NOMO-1 (cell line): Measurements from ENCODE around the gene TRPM2.

Source experiments
- DNase-seq, 2 experiments: peaks; one replicate each; lab custom pipeline; 2025; ENCODE audit not compliant: unreplicated experiment in 2 of 2; lab: John Stamatoyannopoulos, UW

The TRPM2 gene

DNA sequence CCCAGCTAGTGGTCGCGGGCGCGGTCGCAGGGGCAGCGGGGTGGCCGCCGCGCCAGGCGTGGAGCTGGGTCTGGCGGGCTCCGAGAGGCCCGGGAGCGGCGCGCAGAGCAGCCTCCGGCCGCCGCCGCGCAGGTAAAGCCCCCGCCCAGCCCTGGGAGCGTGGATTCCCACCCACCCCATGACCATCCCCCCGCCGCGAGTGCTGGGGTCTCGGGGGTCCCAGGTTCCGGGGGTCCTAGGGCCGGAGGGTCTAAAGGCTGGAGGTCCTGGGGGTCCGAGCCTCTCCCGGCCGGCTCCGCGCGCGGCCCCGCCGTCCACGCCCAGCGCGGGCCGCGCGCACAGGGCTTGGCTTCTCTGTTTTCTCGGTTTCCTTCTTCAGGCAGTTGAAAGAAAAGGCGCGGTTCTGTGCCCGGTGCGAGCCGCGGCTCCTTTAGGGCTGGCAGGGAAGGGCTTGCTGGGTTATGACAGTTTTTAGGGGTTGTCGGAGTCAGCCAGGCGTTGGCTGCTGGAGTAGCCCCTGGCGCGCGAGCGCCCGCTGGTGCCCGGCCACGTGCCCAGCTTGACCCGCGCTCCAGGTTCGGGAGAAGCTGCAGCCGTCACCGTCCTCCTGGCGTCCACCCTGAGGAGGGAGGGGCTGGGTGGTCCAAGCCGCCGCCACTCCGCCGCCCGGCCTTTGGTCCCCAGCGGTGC is 102.2 kb downstream of the TRPM2 start:
- DNase-seq: peak; percentile 61 to 62

DNA sequence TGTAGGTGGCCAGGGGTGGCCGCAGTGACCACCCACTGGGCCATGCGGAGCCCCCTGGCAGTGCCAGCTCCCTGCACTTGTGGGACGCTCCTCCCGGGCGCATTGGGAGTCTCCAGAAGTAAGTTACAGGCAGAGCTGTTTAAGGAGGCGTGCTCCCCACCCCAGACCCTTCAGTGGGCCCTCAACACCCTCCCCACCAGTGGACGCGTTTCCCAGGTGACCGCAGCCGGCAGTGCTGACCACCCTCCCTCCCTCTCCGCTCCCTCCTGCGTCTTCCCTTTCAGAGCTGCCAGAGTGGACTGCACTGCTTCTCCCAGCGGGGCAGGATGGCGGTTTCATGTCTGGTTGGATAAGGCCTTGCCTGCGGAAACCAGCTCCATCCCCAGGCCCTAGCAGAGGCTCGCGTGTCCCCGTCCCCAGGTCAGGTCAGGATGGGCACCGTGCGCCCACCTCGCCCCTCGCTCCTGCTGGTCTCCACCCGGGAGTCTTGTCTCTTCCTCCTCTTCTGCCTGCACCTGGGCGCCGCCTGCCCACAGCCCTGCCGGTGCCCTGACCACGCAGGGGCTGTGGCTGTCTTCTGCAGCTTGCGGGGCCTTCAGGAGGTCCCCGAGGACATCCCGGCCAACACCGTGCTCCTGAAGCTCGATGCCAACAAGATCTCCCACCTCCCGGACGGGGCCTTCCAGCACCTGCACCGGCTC is 102.9 kb downstream of the TRPM2 start:
- no peak for DNase-seq

DNA sequence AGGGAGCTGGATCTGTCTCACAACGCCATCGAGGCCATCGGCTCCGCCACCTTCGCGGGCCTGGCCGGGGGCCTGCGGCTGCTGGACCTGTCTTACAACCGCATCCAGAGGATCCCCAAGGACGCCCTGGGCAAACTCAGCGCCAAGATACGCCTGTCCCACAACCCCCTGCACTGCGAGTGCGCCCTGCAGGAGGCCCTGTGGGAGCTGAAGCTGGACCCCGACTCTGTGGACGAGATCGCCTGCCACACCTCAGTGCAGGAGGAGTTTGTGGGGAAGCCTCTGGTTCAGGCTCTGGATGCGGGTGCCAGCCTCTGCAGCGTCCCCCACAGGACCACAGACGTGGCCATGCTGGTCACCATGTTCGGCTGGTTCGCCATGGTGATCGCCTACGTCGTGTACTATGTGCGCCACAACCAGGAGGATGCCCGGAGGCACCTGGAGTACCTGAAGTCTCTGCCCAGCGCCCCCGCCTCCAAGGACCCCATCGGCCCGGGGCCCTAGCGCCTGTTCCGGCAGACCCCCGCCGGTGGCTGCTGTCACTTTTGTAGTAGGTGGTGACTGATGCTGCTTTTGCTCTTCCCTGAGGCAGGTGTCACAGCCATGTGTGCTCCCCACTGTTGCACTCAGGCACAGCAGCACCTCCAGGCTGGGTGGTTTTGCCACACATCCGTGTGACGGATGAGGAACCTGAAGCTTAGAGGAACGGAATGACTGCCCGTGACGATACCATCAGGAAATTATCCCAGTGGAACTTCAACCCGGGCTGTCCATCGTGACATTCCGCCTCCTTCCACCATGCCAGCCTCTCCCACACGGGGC is 103.7 kb downstream of the TRPM2 start:
- DNase-seq: no peak

DNA sequence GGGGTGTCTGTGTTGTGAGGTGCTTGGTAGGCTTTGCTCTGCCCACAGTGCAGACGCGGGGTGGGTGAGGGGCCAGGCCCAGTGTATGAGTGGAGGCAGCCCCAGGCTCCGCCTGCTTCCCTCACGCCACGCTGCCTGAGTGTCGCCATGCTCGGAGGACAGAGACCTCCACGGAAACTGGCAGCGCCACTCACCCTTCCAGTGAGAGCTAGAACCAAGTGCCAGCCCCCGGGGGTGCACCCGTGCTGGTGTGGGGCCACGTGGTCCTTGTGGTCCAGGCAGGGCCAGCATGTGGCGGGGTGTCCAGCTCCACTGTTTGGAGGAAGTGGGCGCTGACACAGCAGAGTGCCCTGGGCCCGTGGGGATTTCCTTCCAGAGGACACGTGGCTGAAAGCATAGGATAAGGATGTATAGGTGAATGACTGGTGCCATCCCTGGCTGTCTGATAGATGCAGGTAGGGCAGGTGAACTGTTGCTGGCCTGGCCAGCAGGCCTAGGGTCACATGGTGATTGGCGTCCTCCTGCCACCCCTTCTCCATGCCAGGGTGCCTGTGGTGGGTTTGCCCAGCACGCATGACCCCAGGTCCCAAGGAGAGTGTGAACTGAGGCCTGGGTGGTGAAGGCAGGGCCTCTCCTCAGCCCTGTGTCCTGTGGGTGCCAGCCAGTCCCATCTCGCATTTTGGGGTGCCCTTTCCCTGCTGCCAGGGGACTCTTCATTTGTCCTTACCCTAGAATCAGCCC is 105.7 kb downstream of the TRPM2 start:
- DNase-seq: no peak

DNA sequence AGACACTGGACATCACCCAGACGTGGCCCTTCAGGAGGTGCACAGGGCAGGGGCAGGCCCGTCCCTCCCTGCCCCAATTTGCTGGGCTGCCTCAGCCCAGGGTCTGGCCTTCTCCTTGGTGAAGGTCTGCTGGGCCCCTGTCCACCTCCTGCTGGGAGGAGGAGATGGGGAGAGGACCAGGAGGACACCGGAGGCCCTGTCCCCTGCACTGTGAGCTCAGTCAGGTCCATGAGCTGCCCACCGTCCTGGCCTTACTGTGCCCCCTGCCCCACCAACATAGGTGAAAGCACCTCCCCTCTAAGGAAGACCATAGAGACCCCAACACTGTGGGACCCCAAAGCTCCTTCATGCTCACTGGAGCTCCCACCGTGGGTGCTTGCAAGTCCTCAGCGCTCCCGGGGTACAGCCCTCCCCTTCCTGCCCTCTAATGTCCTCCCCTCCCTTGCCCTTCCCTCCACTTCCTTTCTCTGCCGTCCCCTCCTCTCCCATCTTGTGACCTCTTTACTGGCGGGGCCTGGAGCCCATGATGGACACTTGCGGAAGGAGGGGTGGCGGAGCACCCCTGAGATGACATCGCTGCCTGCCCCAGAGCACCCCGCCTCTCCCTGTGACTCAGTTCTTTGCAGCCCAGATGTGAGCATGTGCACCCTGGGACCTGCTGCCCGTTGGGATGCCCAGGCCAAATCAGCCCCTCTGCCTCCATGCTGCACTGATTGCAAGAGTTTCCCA is 106.5 kb downstream of the TRPM2 start:
- DNase-seq: no peak

DNA sequence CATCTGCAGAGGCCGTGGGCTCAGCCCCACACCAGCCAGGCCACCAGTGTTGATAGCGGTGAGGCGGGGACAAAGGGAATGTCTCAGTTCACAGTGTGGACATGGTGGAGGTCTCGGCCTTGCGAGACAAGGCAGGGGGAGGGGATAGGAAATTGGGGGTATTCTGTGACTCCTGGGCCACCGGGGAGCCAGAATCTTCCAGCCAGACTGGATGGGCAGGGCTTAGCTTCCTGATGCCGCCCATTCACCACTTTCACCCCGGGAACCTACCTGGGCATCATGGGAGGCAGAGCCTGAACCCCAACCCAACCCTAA is 107.0 kb downstream of the TRPM2 start:
- no peak for DNase-seq

DNA sequence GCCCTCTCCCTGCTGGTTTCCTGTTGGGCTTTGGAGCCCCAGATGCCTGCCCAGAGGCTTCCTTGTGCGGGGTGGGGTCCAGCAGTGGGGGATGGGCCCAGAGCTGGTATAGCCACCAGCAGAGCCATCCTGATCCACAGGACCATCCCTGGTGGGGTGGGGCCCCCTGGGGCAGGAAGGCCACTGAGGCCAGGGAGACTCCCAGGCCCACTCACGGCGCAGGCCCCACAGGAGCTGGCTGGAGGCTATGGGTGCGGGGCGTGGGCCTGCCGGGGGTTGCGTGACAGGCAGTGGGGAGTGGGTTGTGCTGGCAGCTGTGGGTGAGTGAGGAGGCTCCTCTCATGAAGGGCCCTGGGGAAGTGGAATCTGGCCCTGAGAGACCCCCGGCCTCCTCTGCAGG is 107.6 kb downstream of the TRPM2 start:
- DNase-seq: no peak

DNA sequence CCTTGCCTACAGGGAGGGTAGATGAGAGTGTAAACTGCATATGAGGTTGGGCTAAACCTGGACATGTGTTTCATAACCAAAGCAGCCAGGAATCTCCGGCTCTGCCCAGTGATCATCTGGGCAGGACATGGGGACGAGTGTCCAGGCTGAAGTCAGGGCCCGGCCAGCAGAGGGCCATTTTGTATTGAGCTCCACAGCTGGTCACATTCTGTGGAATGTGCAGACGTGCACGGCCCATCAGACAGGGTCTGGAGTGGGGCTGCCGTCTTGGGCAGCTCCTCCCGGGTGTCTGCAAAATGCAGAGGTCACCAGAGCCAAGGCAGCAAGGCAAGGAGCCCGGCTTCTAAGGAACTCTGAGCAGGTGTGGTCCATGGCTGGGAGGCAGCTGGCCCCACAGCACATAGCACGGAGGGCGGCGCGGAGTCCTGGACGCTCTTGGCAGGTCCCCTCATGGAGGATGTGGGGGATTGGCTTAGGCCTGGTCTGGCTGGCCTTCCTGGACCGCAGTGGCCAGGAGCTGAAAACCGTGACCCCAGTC is 108.1 kb downstream of the TRPM2 start:
- no peak for DNase-seq

DNA sequence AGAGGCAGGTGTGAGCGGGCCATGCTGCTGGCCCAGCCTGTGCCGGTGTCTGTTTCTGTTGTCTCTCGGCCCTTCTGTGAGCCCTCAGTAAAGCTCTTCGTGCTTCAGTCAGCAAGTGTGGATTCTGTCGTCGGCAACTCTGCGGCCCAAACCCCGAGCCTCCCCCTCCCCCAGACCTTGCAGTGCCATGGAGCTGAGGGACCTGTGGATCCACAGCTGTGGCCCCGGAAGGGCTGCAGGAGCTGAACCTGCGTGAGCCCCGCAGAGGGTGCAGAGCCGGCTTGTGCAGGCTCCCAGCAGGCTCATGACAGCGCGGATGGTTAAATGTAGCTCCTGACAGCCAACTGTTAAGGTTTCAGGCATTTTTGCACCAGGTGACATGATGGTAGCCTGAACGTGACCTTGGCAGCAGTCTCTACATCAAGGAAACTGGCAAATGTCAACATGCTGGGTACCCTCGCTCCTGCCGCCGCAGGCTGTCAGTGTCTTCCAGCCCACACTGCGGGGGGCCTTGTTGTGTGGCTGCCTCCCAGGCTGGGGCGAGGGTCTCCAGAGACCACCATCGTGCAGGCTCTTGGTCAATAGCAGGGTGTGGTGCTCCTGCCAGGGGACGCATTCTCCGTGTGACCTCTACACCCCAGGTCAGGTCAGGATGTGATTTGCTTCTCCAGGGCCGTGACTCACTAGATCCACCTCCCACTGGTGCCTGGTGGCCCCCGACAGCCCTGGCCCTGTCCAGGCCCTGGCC is 108.8 kb downstream of the TRPM2 start:
- no peak for DNase-seq

DNA sequence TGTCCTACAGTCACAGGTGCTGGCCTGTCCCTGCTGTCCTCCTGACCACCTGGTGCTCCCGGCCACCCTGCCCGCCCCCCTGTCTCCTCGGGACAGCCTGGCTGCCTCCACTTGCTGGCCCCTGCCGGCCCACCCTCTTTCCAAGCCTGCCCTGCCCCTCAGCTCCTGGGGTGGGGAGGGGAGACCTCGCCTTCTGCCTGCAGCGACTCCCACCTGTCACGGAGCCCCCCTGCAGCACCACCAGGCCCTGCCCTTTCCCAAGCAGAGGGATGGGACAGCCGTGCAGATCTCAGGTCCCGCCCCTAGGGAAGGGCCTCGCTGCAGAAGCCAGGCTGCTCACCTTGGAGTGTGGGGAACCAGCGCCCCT is 109.4 kb downstream of the TRPM2 start:
- no peak for DNase-seq

DNA sequence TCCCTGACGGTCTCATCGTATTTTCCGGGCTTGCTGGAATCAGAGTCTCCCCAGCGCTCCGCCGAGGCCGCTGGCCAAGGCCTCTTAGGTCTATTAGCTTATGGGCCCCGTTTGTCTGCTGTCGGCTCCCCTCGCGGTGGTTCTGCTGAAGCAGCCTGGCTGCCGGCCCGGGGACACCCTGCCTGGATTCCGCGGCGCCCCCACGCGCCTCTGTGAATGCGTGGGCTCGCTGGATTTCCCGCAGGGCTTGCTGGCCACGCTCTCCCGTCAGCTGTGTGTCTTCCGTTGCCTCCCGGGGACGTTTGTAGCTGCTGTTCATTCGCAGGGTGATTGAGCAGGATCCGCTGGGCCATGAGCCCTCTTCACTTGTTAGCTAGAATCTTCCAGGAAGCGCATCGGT is 110.3 kb downstream of the TRPM2 start:
- no peak for DNase-seq

DNA sequence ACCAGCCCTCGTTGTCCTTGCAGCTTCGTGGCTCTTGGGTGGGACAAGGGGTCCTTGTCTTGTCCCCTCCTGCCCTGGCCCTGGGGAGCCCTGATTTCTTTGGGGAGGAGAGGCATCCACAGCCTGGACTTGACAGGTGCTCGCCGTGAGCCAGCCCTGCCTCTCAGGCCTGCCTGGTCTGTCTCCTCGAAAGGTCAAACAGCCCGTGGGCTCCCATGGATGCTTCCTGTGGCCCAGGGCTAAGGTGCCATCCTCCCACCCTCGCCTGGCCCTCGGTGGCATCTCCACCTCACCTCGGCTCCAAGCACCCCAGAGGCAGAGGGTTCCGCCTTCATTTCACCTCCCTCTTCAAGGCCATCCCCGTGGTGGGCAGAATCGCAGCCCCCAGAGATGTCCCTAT is 110.9 kb downstream of the TRPM2 start:
- DNase-seq: no peak

DNA sequence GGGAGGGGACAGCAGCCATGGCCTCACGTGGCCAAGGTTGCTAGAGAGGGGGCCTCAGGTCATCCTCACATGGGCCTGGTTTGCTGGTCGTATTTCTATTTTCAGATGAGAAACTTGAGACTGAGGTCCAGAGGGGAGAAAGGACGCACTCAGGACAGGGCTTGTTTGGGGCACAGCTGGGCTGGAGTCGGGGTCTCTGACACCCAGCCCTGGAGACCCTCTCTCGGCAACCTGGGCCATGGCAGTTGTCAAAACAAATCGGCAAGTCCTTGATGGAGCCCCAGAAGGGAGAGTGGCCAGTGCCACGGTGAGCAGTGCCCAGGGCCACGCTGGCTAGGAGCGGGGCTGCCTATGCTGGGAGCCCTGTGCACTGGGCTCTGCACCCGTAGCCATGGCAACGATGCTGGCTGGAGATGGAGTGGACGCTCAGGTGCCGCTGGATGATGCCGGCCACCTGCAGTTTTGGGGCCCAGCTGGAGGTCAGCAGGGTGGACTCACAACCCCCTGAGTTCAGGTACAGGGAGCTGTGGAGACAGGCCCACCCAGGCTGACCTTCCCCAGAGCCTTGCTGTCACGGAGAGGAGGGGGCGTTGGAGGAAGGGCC is 113.0 kb downstream of the TRPM2 start:
- no peak for DNase-seq

DNA sequence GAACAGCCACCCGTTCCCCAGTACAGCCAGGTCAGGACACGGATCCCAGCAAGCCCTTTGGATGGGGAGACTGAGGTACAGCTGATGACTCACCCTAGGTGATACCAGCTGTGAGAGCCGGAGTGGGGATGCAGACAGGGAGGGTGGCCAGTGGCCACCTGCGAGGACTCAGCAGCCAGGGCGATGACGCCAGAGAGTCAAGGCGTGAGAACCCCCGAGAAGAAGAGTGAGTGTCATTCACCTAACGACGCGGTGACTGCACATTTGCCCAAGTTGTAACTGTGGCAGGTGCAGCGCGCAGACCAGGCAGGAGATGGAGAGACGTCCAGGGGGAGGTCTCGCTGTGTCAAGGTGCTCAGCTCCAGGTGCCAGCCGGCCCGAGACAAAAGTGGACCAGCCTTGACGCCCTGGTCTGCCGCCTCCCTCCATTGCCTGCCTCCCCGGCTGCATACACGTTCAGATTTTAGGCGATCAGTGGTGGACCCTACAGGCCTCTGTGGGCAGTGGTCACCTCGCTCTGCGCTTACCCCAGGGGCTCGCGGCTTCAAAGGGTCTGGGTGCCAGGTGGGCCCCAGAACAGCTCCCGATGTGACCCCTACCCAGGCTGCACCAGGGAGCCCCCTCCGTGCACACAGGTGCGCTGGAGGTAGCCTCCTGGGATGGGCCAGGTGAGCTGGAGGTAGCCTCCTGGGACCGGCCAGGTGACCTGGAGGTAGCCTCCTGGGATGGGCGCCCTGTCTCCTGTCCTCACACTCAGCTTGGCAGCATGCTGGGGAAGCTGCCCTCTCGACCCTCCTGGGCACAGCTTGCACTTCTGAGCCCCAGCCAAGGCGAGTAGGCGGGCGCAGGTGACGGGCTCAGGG is 113.8 kb downstream of the TRPM2 start:
- no peak for DNase-seq

DNA sequence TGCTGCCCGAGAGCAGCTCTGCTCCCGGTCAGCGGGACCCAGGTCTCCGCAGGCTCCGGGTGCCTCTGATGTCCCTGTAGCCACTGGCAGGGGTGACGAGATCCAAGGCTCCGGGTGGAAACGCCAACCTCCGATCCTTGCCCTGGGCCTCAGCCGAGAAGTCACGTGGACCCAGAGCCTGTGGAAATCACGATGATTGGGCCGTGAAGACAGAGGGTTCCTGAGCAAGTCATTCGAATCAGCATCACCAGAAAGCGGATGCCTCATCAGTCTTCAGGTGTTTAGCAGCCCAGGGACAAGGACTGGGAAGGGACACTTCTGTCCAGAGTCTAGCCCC is 114.4 kb downstream of the TRPM2 start:
- no peak for DNase-seq

DNA sequence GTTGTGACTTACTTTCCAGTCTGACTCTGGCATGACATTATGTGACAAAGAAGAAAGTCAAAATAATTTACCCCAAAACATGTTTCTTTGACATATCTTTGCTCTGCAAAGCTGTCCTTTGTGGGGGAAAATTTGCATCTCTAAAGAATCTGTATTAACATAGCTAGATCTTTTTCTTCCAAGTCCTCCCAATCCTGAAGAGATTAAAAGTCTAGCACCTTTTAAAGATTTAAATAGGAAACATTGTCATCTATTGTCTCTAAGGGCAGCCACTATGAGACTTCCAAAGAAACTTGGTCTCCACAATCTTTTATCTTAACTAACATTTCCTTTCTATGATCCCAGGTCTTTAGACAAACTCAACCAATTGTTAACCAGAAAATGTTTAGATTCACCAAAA is 117.9 kb downstream of the TRPM2 start:
- DNase-seq: no peak

DNA sequence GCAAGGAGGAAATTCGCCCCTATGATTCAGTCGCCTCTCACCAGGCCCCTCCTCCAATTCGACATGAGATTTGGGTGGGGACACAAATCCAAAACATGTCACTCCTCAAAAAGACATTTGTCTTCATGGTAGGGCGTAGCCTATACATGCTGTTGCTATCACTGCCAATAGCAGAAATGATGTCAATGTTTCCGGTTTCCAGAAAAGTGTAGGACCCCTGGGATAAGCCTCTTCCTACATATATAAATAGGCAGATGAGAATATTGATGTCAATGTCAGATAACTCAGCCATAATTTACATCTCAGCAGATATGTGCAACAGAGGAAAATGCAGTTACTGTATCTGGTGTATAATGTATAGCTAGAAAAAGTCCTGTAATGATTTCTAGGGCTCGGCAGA is 118.6 kb downstream of the TRPM2 start:
- no peak for DNase-seq

DNA sequence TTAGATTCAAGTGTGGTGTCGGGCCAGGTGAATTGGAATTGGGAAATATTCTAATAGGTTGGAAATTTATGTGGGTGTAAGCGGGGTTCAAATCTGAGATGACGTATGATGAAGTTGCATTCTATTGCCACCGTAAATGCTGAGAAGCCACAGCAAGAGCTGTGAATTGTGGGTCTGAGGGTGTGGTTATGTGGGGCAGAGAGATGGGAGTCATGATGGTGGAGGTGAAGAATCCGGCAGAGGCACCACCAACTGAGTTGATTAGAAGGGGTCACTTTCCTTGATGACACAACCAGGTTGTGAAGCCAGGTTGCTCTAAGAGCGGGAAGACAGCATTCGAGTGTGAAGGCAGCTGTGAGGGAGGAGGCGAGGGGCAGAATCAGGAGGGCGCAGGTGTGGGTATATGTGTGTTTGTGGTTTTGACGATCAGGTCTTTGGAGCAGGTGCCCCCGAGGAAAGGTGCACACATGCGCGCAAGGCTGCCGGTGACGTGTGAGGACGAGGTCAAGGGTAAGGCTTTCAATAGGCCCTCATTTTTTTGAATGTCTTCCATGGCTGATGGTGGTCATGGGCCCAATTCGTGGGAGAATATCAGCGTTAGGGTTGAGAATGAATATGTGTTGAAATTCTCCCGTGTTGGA is 120.6 kb downstream of the TRPM2 start:
- DNase-seq: no peak
